Activated gamma-delta T cell treated with anti-CD3 and anti-CD28 coated beads, Interleukin-2, amount 50 U/mL, for 16 hours (primary cell): Measurements from ENCODE around the gene HOMER2.

Experiments used
- DNase-seq: peaks from one replicate; pipeline ENCODE4 v3.0.0-alpha.2; 2020; ENCODE audit warnings: low read depth

The HOMER2 gene

GRCh38 chr15:82930461-82930860 lies 22.1 kb downstream of the HOMER2 start:
- DNase-seq = no peak

GRCh38 chr15:82928711-82929110 lies 23.8 kb downstream of the HOMER2 start:
- no peak for DNase-seq

DNA sequence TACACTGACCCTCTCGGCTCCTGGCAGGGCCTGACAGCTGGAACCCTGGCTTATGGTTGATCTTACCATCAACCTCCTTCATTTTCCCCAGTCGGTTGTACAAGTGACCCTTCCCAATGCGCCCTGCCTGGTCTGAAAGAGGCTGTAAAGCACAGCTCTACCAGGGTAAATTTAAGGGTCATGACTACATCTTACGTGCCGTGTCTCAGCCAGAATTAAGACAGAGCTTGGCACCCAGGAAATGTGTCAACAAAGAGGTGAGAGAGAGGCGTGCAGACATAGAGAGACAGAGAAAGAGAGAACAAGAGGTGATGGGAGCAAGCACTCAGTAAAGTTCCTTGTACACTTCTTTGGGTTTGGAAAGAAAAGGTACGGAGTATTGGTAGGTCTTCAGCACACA lies 28.8 kb downstream of the HOMER2 start:
- no peak for DNase-seq

DNA sequence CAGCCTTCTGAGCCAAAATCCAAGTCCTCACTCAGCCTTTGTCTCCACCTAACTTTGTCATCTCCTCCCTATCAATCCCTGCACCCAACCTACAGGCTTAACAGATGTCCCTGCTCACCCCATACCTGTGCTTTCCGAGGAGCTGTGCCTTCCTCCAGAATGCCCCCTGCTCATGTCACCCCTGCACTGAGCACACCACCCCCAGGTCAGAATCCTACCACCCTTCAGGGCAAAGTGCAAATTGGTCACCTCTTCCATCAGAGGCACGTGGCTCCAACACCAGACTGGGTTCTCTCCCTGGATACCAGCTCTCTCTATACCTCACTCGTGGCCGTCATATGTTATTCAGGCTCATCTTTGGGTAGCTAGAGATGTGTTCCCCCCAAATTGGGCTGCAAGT lies 29.8 kb downstream of the HOMER2 start:
- DNase-seq = no peak

GRCh38 chr15:82921939-82922338 lies 30.6 kb downstream of the HOMER2 start:
- no peak for DNase-seq

- no peak for DNase-seq
These were observed 31.3 kb downstream of the HOMER2 start for GRCh38 chr15:82921242-82921641.

- DNase-seq = no peak
These were observed 33.2 kb downstream of the HOMER2 start for GRCh38 chr15:82919231-82919886.

DNA sequence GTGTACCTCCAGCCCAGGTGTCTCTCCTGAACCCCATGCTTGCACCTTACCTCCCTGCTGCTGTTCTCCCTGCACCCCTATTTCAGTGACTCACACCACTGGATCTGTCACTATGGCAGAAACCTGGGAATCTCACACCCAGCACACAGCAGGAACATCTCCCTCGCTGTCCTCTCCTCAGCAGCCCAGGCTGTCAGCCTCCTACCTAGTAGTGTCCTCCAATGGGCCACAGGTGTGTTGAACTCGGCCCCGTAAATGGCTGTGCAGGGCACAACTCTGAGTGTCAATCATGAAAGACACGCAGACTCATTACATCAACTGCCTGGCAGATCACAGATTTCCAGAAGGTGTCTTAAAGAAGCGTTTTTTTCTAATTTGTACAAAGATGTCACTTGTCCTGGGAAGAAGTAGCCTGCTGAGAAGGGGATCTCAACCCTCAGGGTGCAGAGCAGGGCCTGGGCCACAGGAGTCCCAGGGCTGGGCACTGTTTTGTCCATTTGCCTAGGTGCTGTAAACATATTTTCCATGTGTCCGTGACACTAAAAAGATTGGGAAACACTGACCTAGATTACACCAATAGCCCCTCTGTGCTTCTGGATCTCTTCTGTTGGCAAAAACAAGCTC lies 33.8 kb downstream of the HOMER2 start:
- no peak for DNase-seq

- DNase-seq = no peak
These were observed 34.4 kb downstream of the HOMER2 start for GRCh38 chr15:82918162-82918561.

DNA sequence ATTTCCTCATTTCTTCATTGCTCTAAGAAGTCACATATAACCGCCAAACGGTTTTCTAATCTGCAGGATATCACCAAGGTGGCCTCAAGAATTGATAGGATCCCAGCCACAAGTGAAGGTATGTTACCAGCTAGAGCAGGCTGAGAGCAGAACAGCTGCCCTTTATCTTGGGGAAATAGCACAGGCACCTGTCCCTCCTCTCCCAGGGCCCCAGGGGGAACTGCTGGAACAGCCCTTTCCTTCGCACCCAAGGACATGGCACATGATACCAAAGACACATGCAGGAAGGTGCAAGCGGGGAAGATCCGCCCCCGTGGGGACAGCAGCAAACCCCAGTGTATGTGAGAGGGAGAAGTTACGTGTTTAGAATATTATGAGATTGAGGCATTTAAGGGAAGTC lies 35.3 kb downstream of the HOMER2 start:
- DNase-seq = no peak

DNA sequence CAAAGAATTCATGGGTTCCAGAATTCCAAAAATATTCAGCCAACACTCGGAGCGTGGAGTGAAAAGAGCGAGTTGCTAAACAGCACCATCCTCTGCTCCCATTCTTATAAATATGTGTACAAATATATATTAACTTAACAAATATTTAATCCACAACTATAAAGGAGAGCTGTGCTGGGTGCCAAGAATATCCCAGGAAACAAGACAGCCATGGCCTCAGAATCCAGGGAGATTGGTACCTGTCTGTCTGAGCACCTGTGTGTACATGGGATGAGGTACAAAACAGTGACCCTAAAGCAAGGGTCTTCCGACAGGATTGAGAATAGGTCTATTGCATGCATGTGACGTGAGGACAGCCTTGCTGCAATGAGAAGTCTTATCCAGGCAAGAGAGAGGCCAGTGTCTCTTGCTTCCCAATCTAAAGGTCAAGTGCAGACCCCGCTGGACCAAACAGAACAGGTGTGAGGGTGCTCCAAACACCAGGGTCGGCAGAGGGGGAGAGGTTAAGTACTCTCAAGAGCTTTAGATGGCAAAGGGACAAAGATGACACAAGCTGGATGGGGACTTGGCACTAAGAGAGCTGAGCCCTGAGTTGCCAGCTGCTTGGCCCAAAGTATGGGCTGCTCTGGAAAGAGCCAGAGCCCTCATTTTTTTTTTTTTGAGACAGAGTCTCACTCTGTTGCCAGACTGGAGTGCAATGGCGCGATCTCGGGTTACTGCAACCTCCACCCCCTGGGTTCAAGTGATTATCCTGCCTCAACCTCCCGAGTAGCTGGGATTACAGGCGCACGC lies 36.2 kb downstream of the HOMER2 start:
- DNase-seq = no peak

- no peak for DNase-seq
These were observed 38.1 kb downstream of the HOMER2 start for GRCh38 chr15:82914396-82914795.

DNA sequence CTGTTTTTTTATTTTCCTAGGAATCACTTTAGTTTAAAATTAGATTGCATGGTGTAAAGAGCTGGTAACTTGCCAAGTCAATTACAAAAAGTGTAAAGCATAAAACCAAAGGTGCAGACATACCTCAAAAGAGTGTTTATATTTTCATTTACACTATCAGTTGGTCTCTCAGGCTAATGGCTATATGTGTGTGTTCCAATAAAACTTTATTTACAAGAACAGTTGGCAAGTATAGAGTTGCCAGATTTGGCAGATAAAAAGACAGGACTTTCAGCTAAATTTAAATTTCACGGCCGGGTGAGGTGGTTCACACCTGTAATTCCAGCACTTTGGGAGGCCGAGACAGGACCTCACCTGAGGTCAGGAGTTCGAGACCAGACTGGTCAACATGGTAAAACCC lies 41.1 kb downstream of the HOMER2 start:
- no peak for DNase-seq

- DNase-seq = no peak
These were observed 41.8 kb downstream of the HOMER2 start for GRCh38 chr15:82910721-82911120.

- no peak for DNase-seq
These were observed 43.3 kb downstream of the HOMER2 start for GRCh38 chr15:82909080-82909815.

DNA sequence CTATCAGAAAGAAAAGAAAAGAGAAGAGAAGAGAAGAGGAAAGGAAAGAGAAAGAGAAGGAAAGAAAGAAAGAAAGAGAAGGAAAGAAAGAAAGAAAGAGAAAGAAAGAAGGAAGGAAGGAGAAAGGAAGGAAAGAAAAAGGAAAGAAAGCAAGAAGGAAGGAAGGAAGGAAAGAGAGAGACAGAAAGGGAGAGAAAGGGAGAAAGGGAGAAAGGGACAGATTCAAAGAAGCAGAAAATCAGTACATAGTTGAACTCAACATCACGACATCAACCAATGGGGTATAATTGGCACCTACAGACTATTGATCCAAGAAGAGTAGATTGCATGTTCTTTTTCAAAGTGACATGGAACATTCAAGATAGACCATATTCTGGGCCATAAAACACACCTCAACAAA lies 45.2 kb downstream of the HOMER2 start:
- DNase-seq = no peak

GRCh38 chr15:82904574-82904973 lies 47.9 kb downstream of the HOMER2 start:
- DNase-seq = no peak

GRCh38 chr15:82903511-82903910 lies 49.0 kb downstream of the HOMER2 start:
- DNase-seq = no peak

GRCh38 chr15:82901114-82901805 lies 51.3 kb downstream of the HOMER2 start:
- no peak for DNase-seq

GRCh38 chr15:82900511-82901060 lies 51.9 kb downstream of the HOMER2 start:
- no peak for DNase-seq

DNA sequence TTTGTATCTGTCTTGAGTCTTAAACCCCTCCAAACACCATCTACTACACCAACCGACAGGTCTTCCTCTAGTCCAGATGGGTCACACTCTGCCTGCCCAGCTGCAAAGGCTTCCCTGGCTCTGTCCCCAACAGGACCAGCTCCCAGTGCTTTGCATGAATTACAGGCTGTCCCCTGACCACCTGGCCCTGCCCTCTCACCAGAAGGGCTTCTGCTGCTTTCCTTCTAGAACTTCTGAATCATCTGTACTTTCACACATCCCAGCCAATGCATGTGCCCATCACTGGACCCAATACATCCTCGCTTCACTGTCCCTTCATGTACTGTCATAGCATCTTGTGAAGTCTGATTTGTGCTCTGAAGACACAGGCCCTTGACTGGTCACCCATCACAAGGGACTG lies 53.6 kb downstream of the HOMER2 start:
- no peak for DNase-seq

GRCh38 chr15:82895983-82896382 lies 56.5 kb downstream of the HOMER2 start:
- DNase-seq = no peak
